GM12892 (cell line): ENCODE data around the gene UCP3.

ENCODE experiments used
- POLR2A ChIP-seq: IDR thresholded peaks from 2 replicates; pipeline ENCODE4 v1.6.1; 2011; ENCODE audit warnings: low read depth, low read length, control low read depth
- POLR2AphosphoS5 ChIP-seq: IDR thresholded peaks from 2 replicates; pipeline ENCODE4 v1.6.1; 2011; ENCODE audit warnings: low read depth, low read length, control low read depth
- TAF1 ChIP-seq: IDR thresholded peaks from 2 replicates; pipeline ENCODE4 v1.6.1; 2011; ENCODE audit warnings: low read depth, mild to moderate bottlenecking, control low read depth, low read length, borderline replicate concordance

GRCh38 chr11:73971175-73971719 lies 37.6 kb downstream of the UCP3 start:
- TF ChIP-seq POLR2AphosphoS5 (peak; percentile 85), POLR2A (peak; percentile 53; the same call in 1 of the 2 replicates), TAF1 (no peak)
